H9 (cell line): ENCODE results near the gene CCDC149. TPM values are rescaled to one million over a fixed set of nuclear protein-coding genes. Genes with fewer than 3 reads are reported as not detected.

Experiments used
- DNase-seq: peaks from one replicate; pipeline ENCODE4 v3.0.0-alpha.2; 2017
- H2AFZ ChIP-seq: one replicate; pipeline ENCODE4 v1.6.1; 2013; ENCODE audit warnings: mild to moderate bottlenecking, low read length, control low read depth, moderate library complexity
- H2AK5ac ChIP-seq: 2 replicates; pipeline ENCODE4 v1.6.1; 2013; ENCODE audit warnings: low read length, control low read depth, mixed read lengths; ENCODE audit not compliant: insufficient read length
- H2BK120ac ChIP-seq: one replicate; pipeline ENCODE4 v1.6.1; 2013; ENCODE audit warnings: low read depth, mild to moderate bottlenecking, low read length, control low read depth, inconsistent platforms; ENCODE audit not compliant: poor library complexity, severe bottlenecking
- H2BK12ac ChIP-seq: 2 replicates; pipeline ENCODE4 v1.6.1; 2013; ENCODE audit warnings: low read length, control low read depth, mixed read lengths, low read depth; ENCODE audit not compliant: insufficient read length
- H2BK15ac ChIP-seq: 2 replicates; pipeline ENCODE4 v1.6.1; 2013; ENCODE audit warnings: low read depth, low read length, control low read depth
- H2BK20ac ChIP-seq: one replicate; pipeline ENCODE4 v1.6.1; 2013; ENCODE audit warnings: low read depth, mild to moderate bottlenecking, low read length, control low read depth, inconsistent platforms; ENCODE audit not compliant: poor library complexity, severe bottlenecking
- H2BK5ac ChIP-seq: 2 replicates; pipeline ENCODE4 v1.6.1; 2013; ENCODE audit warnings: low read length, control low read depth, mixed read lengths; ENCODE audit not compliant: insufficient read length
- H3K14ac ChIP-seq: 2 replicates; pipeline ENCODE4 v1.6.1; 2013; ENCODE audit warnings: low read length, control low read depth; ENCODE audit not compliant: insufficient read depth
- H3K18ac ChIP-seq: 2 replicates; pipeline ENCODE4 v1.6.1; 2013; ENCODE audit warnings: low read depth, mild to moderate bottlenecking, mixed read lengths, low read length, control low read depth; ENCODE audit not compliant: insufficient read length
- H3K23ac ChIP-seq: 2 replicates; pipeline ENCODE4 v1.6.1; 2013; ENCODE audit warnings: low read length, control low read depth, mixed read lengths, low read depth; ENCODE audit not compliant: insufficient read length
- H3K23me2 ChIP-seq: 2 replicates; pipeline ENCODE4 v1.6.1; 2013; ENCODE audit warnings: low read depth, mild to moderate bottlenecking, mixed read lengths, low read length, control low read depth; ENCODE audit not compliant: insufficient read length, poor library complexity, severe bottlenecking
- H3K27ac ChIP-seq: 2 replicates; pipeline ENCODE4 v1.5.1; 2013; ENCODE audit warnings: low read length, control low read depth, mixed read lengths, low read depth; ENCODE audit not compliant: insufficient read length
- H3K27me3 ChIP-seq: 2 replicates; pipeline ENCODE4 v1.6.1; 2013; ENCODE audit warnings: low read length, control low read depth, inconsistent platforms; ENCODE audit not compliant: insufficient read depth
- H3K4ac ChIP-seq: 2 replicates; pipeline ENCODE4 v1.6.1; 2013; ENCODE audit warnings: low read depth, mild to moderate bottlenecking, control low read depth, inconsistent platforms, low read length, moderate library complexity
- H3K4me1 ChIP-seq: 2 replicates; pipeline ENCODE4 v1.6.1; 2013; ENCODE audit warnings: low read length, control low read depth, inconsistent platforms; ENCODE audit not compliant: insufficient read depth
- H3K4me2 ChIP-seq: 2 replicates; pipeline ENCODE4 v1.6.1; 2013; ENCODE audit warnings: low read length, control low read depth, mixed read lengths; ENCODE audit not compliant: insufficient read length, insufficient read depth
- H3K56ac ChIP-seq: 2 replicates; pipeline ENCODE4 v1.6.1; 2013; ENCODE audit warnings: low read depth, mild to moderate bottlenecking, mixed read lengths, low read length, control low read depth; ENCODE audit not compliant: insufficient read length
- H3K79me1 ChIP-seq: 2 replicates; pipeline ENCODE4 v1.6.1; 2013; ENCODE audit warnings: low read depth, mild to moderate bottlenecking, moderate library complexity, low read length, control low read depth, inconsistent platforms; ENCODE audit not compliant: insufficient read depth, poor library complexity, severe bottlenecking
- H3K79me2 ChIP-seq: 2 replicates; pipeline ENCODE4 v1.6.1; 2013; ENCODE audit warnings: low read length, control low read depth, inconsistent platforms; ENCODE audit not compliant: insufficient read depth
- H3K9ac ChIP-seq: 2 replicates; pipeline ENCODE4 v1.6.1; 2013; ENCODE audit warnings: low read length, control low read depth, mixed read lengths; ENCODE audit not compliant: insufficient read length; ENCODE audit errors: extremely low read depth
- H3K9me3 ChIP-seq: one replicate; pipeline ENCODE4 v1.6.1; 2013; ENCODE audit warnings: low read depth, low read length, inconsistent platforms; ENCODE audit not compliant: control insufficient read depth
- H3T11ph ChIP-seq: one replicate; pipeline ENCODE4 v1.6.1; 2013; ENCODE audit warnings: mild to moderate bottlenecking, low read length, control low read depth, inconsistent platforms
- H4K20me1 ChIP-seq: one replicate; pipeline ENCODE4 v1.6.1; 2013; ENCODE audit not compliant: control insufficient read depth, insufficient read length, insufficient read depth
- H4K5ac ChIP-seq: 2 replicates; pipeline ENCODE4 v1.6.1; 2013; ENCODE audit warnings: low read depth, mild to moderate bottlenecking, mixed read lengths, low read length, control low read depth; ENCODE audit not compliant: insufficient read length
- H4K8ac ChIP-seq: replicated peaks from 2 replicates; pipeline ENCODE4 v1.6.1; 2013; ENCODE audit warnings: low read length, control low read depth, mixed read lengths, low read depth; ENCODE audit not compliant: insufficient read length
- H4K91ac ChIP-seq: 2 replicates; pipeline ENCODE4 v1.6.1; 2013; ENCODE audit warnings: low read depth, mild to moderate bottlenecking, moderate library complexity, mixed read lengths, low read length, control low read depth; ENCODE audit not compliant: insufficient read length
- H3K27ac Mint-ChIP-seq, 3 experiments: 2 replicates in 2 of 3; 3 replicates in 1 of 3; pipeline ENCODE4 v1.8.0; 2020 to 2021; ENCODE audit warnings: mixed read lengths in 3 of 3, mild to moderate bottlenecking in 1 of 3, moderate library complexity in 1 of 3
- H3K27me3 Mint-ChIP-seq: 2 replicates; pipeline ENCODE4 v1.8.0; 2021; ENCODE audit warnings: low read depth, mild to moderate bottlenecking, moderate library complexity, mixed read lengths
- H3K36me3 Mint-ChIP-seq, 3 experiments: 2 replicates in 2 of 3; 3 replicates in 1 of 3; pipeline ENCODE4 v1.8.0; 2020 to 2021; ENCODE audit warnings: low read depth in 3 of 3, mixed read lengths in 3 of 3; ENCODE audit not compliant: insufficient read depth in 1 of 3
- H3K4me1 Mint-ChIP-seq, 2 experiments: 2 replicates each; pipeline ENCODE4 v1.8.0; 2020; ENCODE audit warnings: mixed read lengths in 2 of 2
- H3K4me3 Mint-ChIP-seq, 2 experiments: 2 replicates in 1 of 2; 3 replicates in 1 of 2; pipeline ENCODE4 v1.8.0; 2020 to 2021; ENCODE audit warnings: mild to moderate bottlenecking in 2 of 2, mixed read lengths in 2 of 2, moderate library complexity in 1 of 2
- H3K9me3 Mint-ChIP-seq, 2 experiments: 2 replicates in 1 of 2; 3 replicates in 1 of 2; pipeline ENCODE4 v1.8.0; 2020; ENCODE audit warnings: mild to moderate bottlenecking in 2 of 2, mixed read lengths in 2 of 2, moderate library complexity in 1 of 2
- CTCF ChIP-seq: fragments of 200-600 bp; sonication (generic); conservative IDR thresholded peaks from 3 replicates; pipeline ENCODE4 v1.8.0; 2021; ENCODE audit warnings: antibody characterized with exemption, mild to moderate bottlenecking
- total RNA-seq: library from RNA; stranded (reverse); gene quantifications from 2 replicates; pipeline ENCODE4 v1.2.1, GENCODE V29; 2021

The CCDC149 gene
- total RNA-seq, 1 experiment from 2014 or later = 4.5 TPM

DNA sequence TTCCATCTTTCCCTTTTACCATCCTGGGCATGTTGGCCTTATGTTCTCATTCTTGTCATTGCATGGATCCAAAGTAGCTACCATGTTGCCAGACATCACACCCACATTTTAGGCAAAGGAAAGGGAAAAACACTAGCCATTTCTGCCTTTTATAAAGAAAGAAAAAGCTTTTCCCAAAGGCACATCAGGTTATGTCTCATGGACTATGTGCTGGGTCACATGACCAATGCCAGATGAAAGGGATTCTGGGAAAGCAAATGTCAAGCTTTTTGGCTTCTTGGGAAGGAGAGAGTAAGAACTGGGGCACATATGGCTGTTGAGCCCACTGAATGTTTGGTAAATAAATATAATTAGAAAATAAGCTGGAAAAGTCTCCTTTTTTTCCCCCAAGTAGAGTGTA lies 121.8 kb downstream of the CCDC149 start:
- no peak overlapping the region for H3K14ac ChIP-seq
- no peak overlapping the region for H2AK5ac ChIP-seq
- H2BK15ac ChIP-seq = no peak overlapping the region
- no peak for TF ChIP-seq CTCF
- DNase-seq = no peak
- H3K4me1 Mint-ChIP-seq = peaks cover 19 to 22% of the 10 kb centered on the region in 2 experiments
- no peak overlapping the region for H3K18ac ChIP-seq
- no peaks in the 10 kb centered on the region for H3K27me3 ChIP-seq
- H3K79me2 ChIP-seq = no peaks in the 10 kb centered on the region
- no peak overlapping the region for H3K23ac ChIP-seq
- no peaks in the 10 kb centered on the region for H3K4me1 ChIP-seq
- H3K27ac ChIP-seq = no peak overlapping the region
- H2AFZ ChIP-seq = no peak overlapping the region
- H3T11ph ChIP-seq = no peak overlapping the region
- no peaks in the 10 kb centered on the region for H3K79me1 ChIP-seq
- H2BK120ac ChIP-seq = no peak overlapping the region
- H3K23me2 ChIP-seq = peaks cover 6% of the 10 kb centered on the region
- no peaks in the 10 kb centered on the region for H3K9me3 ChIP-seq
- H3K4me2 ChIP-seq = no peak overlapping the region
- no peak overlapping the region for H3K27ac Mint-ChIP-seq
- H2BK5ac ChIP-seq = no peak overlapping the region
- H2BK20ac ChIP-seq = no peak overlapping the region
- peaks cover 7 to 10% of the 10 kb centered on the region in 2 experiments for H3K9me3 Mint-ChIP-seq
- no peak overlapping the region for H4K91ac ChIP-seq
- no peak overlapping the region for H3K4me3 Mint-ChIP-seq
- no peak overlapping the region for H2BK12ac ChIP-seq
- no peak overlapping the region for H3K56ac ChIP-seq
- no peak overlapping the region for H3K4ac ChIP-seq
- H3K36me3 Mint-ChIP-seq = peaks cover 0 to 10% (median 2%) of the 10 kb centered on the region in 3 experiments; a peak in 4 of 7 replicates
- H4K8ac ChIP-seq = no peak overlapping the region
- no peak overlapping the region for H3K9ac ChIP-seq
- no peak overlapping the region for H4K5ac ChIP-seq
- H4K20me1 ChIP-seq = no peaks in the 10 kb centered on the region
- peaks cover 20% of the 10 kb centered on the region for H3K27me3 Mint-ChIP-seq
